GM12873 (cell line): ENCODE measurements around the gene SLC24A4.

Source experiments
- TF ChIP-seq, protein P1 (sequence below): IDR thresholded peaks from 2 replicates; pipeline ENCODE4 v1.5.1; 2012; ENCODE audit warnings: low read depth, mild to moderate bottlenecking, moderate library complexity, low read length, control low read depth; ENCODE audit not compliant: insufficient read depth; ENCODE audit errors: missing control alignments

SLC24A4 gene, protein sequence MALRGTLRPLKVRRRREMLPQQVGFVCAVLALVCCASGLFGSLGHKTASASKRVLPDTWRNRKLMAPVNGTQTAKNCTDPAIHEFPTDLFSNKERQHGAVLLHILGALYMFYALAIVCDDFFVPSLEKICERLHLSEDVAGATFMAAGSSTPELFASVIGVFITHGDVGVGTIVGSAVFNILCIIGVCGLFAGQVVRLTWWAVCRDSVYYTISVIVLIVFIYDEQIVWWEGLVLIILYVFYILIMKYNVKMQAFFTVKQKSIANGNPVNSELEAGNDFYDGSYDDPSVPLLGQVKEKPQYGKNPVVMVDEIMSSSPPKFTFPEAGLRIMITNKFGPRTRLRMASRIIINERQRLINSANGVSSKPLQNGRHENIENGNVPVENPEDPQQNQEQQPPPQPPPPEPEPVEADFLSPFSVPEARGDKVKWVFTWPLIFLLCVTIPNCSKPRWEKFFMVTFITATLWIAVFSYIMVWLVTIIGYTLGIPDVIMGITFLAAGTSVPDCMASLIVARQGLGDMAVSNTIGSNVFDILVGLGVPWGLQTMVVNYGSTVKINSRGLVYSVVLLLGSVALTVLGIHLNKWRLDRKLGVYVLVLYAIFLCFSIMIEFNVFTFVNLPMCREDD

DNA sequence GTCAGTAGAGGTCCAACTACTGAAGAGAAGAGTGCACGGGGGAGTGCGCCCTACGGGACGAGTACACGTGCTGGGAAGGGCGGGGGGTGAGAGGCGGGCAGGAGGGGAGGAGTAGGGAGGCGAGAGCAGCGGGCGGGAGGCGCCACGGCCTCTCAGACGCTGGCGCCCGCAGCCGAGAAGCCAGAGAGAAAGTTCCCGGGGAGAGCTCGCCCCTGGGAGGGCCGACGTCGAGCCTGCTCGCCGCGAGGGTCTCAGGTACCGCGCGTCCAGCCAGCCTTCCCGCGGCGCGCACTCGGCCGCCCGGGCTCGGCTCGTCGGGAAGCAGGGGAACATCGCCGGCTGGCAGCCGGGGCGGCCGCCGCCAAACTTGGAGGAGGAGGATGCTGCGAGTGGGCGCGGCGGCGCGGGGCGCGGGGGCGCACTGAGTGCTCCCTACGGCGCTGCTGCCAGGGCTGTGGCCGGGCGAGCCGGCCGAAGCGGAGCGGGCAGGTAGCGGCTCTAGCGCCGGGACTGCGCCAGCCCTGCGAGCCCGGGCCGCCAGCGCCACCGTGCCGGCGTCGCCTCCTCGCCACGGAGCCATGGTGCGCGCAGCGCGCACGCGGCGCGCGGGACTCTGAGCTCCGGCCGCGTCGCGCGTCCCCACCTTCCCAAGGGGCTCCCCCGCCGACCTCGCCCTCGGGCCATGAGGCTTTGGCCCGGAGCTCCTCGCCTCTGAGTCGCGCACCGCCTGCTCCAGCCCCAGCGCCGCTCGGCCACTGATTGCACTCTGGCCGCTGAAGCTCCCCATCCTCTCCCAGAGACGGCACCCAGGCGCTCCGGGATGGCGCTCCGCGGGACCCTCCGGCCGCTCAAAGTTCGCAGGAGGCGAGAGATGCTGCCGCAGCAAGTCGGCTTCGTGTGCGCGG is at the start of gene SLC24A4:
SLC24A4 (plus strand) TSS at position 155 of the 905 bp plus-strand sequence; CDS start at position 821, 666 bp downstream.
- TF ChIP-seq, protein P1, sequence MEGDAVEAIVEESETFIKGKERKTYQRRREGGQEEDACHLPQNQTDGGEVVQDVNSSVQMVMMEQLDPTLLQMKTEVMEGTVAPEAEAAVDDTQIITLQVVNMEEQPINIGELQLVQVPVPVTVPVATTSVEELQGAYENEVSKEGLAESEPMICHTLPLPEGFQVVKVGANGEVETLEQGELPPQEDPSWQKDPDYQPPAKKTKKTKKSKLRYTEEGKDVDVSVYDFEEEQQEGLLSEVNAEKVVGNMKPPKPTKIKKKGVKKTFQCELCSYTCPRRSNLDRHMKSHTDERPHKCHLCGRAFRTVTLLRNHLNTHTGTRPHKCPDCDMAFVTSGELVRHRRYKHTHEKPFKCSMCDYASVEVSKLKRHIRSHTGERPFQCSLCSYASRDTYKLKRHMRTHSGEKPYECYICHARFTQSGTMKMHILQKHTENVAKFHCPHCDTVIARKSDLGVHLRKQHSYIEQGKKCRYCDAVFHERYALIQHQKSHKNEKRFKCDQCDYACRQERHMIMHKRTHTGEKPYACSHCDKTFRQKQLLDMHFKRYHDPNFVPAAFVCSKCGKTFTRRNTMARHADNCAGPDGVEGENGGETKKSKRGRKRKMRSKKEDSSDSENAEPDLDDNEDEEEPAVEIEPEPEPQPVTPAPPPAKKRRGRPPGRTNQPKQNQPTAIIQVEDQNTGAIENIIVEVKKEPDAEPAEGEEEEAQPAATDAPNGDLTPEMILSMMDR: no peak

DNA sequence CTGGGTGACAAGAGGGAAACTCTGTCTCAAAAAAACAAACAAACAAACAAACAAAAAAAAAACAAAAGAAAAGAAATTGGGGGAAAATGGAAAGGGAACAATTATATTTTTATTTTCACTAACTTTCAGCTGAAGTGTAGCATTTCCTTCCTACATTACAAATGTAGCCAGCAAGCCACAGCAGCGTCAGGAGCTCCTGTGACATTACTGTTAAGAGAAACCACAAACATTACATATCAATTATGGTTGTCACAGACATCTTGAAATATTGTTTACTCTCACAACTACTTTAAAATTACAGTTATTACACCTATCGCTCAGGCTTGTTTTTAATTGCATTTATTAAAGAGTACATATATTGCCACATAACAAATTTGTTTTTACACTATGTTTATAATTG is 49.8 kb upstream of the SLC24A4 start:
- TF ChIP-seq, protein P1: no peak

DNA sequence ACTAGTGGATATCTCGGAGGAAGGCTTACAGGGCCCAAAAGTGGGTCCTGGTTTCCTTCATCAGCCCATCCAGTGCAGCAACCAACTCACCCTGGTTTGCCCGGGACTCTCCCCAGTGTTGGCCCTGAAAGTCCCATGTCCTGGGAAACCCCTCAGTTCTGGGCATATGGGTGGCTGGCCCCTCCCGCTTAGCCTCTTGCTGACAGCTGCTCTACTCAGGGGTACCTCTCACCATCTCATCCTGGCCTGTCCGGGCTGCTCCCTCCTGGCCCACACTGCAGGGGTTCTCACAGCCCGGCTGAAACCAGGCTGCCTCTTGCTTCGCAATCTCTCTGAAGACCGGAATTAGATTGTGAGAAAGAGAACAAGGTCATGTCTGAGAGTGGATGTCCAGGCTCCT is 48.9 kb upstream of the SLC24A4 start:
- TF ChIP-seq, protein P1: no peak

DNA sequence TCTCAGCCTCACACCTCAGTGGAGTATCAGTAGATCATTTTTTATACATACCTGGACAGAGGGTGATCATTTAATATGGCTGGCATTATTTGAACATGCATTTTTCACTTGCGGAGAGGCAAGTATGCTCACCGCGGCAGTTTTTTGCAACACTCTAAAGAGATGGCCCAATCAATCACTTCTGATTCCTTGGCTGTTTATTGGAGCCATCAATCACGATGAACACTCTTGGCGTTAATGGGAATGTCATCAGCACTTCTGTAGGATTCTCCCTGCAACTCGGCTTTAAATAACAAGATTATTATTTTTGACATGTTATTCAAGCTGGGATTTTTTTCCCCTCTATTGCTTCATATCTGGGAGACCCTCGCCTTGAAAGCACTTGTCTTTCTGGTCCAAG is 46.9 kb upstream of the SLC24A4 start:
- TF ChIP-seq, protein P1: no peak

DNA sequence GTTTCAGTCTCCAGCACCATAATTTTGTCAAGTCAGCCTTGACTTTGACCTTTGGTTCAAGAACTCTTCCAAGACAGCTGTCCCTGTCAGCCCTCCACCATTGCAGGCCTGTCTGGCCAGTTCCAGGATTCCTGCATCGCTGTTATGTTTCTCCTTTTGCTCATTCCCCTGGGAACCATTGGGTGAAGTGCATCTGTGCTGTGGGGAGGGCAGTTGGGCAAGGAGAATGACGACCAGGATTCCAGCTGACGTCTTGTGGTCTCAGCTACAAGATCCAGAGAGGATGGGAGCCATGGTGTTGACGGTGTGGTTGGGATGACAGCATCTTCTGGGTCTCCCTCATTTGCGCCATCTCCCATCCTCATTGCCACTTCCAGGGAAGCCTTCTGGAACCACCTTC is 45.9 kb upstream of the SLC24A4 start:
- TF ChIP-seq, protein P1: no peak

DNA sequence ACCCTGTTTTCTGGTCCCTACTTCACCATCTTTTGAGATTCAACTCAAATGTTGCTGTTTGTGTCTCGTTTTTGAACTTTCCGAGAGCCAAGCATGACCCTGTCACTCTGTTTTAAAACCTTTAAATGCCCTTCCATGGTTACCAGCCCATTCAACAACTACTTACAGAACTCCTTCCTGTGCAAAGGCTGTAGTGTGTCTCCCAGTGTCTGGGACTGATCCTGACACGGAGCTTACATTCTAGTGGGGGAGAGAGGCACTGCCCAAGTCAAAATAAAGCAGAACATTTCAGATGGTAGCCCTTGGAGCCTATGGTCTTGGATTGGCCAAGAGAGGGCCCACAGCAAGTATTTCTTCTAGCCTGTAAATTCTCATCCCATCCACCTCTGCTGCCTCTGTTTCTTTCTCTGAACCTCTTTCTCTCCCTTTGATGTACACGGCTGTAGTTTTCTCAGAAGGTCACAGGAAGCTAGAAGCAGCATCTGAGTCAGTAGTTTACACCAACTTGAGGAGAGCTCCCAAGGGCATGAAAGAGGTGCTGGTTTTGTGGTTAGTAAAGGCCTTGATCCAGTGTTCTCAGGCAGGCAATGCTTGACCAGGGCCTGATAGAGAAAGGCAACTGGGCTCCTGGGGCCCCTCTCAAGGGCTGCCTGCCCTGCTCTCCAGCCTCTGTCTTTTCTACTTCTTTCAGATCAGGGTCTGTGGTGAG is 42.3 kb upstream of the SLC24A4 start:
- TF ChIP-seq, protein P1: no peak
